ENCODE measurements around the gene GPC2.
"Not testable (repeated sequence)": the region's sequence is repeated elsewhere in the genome, so short reads cannot be mapped to it uniquely, and the experiment has no call there.

The GPC2 gene

DNA sequence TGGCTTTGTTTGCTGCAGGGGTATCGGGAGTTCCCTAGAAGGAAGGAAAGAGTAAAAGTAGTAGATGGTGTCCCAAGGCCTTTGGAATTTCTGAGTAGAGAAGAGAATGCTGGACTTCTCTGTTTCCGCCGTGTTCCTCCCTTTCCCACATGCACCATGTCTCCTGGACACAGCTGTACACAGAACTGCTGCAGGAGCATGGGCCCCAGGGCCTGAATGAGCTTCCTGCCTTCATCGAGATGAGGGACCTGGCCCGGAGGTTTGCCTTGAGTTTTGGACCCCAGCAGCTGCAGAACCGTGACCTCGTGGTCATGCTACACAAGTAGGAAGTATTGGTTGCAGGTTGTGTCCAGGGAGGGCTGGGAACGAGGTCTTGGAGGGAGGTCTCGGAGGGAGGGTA lies 27.3 kb upstream of the GPC2 start:
- DNase-seq (ENCODE audit: extremely low read depth in 1 of 2, low read depth in 1 of 2), result no peak

DNA sequence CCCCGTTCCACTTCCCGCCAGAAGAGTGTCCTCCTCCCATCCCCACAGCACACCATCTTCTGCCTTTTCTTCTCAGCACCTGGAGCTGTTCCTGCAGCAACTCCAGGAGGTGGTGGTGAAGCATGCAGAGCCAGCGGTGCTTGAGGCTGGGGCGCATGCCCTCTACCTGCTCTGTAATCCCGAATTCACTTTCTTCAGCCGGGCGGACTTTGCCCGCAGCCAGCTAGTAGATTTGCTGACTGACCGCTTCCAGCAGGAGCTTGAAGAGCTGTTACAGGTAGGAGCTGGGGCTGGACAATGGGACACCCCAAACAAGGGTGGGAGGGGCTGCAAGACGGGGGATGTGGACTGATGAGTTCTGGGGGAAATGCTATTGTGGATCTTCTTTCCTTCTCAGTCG lies 23.5 kb upstream of the GPC2 start:
- DNase-seq (ENCODE audit: extremely low read depth in 1 of 2, low read depth in 1 of 2), result no peak

DNA sequence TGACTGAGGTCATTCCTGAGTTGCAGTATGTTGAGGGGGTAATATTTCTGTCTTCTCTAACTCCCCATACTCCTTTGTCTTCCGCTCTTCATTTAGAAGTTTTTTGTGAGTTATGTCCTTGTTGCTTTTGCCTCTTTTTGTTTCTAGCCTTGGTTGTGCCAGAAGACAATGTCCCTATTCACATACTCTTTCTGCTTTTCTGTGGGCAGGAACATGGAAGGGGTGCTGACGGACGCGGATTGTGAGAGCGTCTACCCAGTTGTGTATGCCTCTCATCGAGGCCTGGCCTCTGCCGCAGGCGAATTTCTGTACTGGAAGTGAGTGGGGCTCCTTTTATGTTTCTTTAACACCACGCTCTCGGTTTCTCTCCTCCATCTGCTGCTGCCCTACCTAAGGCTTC lies 21.1 kb upstream of the GPC2 start:
- no peak for DNase-seq (ENCODE audit: extremely low read depth in 1 of 2, low read depth in 1 of 2)

DNA sequence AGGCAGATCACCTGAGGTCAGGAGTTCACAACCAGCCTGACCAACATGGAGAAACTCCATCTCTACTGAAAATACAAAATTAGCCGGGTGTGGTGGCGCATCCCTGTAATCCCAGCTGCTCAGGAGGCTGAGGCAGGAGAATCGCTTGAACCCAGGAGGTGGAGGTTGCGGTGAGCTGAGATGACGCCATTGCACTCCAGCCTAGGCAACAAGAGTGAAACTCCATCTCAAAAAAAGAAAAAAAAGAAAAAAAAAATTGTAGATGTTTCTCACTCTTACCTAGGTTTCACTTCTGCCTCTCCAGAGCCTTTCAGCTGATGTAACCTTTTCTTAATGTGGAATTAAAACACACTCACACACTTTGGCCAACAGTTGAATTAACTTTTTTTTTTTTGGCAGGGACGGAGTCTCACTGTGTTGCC lies 18.7 kb upstream of the GPC2 start:
- not testable (repeated sequence) for DNase-seq (ENCODE audit: extremely low read depth in 1 of 2, low read depth in 1 of 2)

DNA sequence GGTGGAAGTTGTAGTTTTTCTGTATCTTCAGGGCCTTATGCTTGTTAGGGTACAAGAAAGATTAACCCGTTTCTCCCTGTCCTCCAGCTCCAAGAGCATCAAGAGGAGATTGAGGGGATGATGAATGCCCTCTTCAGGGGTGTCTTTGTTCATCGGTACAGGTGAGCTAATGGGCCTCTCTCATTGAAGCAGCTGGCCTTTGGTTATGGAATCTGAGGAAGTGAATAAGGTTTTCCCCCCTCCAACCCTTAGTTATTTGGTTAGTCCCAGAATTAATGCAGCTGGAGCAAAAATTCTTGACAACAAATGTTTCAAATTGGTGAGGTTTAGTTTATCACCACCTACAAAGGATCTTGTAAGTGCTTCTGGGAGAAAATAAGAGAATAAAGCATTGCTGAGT lies 18.0 kb upstream of the GPC2 start:
- DNase-seq (ENCODE audit: extremely low read depth in 1 of 2, low read depth in 1 of 2), result no peak

DNA sequence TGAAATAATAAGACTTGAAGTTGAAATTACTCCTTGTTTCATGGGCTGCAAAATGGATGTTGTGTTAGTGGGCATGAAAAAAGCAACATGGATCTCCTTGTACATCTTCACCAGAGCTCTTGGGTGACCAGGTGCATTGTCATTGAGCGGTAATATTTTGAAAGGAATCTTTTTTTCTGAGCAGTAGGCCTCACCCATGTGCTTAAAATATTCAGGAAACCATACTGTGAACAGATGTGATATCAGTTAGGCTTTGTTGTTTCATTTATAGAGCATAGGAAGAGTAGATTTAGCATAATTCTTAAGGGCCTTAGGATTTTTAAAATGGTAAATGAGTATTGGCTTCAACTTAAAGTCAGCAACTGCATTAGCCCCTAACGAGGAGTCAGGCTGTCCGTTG lies 15.8 kb upstream of the GPC2 start:
- DNase-seq (ENCODE audit: extremely low read depth in 1 of 2, low read depth in 1 of 2), result no peak

DNA sequence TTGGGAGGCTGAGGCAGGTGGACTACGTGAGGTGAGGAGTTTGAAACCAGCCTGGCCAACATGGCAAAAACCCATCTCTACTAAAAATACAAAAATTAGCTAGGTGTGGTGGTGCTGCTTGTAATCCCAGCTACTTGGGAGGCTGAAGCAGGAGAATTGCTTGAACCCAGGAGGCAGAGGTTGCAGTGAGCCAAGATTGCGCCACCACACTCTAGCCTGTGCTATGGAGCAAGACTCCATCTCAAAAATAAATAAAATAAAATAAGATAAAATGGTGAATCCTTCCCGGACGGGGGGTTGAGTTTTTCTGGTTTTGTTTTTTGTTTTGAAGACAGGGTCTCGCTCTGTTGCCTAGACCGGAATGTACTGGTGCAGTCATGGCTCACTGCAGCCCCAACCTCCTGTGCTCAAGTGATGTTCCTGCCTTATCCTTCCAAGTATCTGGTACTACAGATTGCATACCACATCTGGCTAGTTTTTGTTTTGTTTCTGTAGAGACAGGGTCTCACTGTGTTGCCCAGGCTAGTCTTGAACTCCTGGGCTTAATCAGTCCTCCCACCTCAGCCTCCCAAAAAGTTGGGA lies 15.2 kb upstream of the GPC2 start:
- DNase-seq (ENCODE audit: extremely low read depth in 1 of 2, low read depth in 1 of 2), result not testable (repeated sequence)

DNA sequence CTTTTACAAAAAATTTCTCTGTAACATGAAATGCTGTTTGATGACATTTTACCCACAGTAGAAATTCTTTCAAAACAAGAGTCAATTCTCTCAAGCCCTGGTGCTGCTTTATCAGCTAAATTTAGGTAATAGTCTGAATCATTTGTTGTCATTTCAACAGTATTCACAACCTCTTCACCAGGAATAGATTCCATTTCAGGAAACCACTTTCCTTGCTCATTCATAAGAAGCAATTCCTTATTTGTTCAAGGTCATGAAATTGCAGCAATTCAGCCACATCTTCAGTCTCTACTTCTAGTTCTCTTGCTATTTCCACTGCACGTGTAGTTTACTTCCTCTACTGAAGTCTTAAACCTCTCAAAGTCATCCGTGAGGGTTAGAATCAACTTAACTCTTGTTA lies 14.6 kb upstream of the GPC2 start:
- no peak for DNase-seq (ENCODE audit: extremely low read depth in 1 of 2, low read depth in 1 of 2)

DNA sequence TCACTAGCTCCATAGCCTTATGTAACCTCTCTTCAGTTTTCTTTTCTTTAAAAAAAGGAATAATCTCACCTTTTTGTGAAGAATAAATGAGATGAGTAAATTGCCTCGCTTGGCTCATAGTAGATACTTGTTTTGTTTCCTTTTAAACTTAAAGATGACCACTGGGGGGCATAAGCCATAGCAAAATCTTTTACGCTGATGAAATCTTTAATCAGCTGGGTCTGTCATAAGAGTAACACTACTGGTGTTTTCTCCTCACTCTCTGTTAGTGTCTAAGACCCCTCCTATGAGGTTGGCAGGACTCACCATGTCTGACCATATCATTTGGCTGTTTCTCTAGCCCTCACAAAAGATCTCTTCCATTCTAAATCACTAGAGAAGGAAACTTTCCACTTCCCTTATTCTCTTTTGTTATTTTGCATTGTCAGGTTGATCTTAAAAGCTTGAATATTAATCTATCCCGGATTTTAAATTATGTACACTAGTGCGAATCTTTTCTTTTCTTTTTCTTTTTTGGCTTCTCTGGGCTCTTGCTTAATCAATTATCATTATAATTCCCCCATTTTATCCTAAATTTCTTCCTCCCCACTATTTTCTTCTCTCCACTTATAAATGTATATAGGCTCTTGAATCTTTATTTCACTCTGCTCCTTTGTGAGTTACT lies 13.0 kb upstream of the GPC2 start:
- no peak for DNase-seq (ENCODE audit: extremely low read depth in 1 of 2, low read depth in 1 of 2)

DNA sequence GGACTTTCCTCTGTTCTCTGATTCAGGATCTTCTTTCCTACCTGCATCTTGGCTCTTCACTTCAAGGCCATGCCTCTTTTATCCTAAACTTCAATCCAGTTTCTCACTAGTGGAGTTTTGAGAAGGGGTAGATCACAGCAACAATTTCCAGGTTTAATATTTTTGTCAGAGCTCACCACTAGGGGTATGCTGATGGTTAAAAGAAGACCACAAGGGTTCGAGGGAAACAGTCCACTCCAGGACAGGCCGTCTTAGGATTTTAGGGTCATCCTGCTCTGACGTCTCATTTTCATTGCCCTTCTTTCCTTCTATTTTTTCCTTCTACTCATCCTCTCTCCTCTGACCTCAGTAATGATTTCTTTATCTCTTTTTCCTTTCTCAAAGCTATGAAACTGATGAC lies 11.9 kb upstream of the GPC2 start:
- no peak for DNase-seq (ENCODE audit: extremely low read depth in 1 of 2, low read depth in 1 of 2)

DNA sequence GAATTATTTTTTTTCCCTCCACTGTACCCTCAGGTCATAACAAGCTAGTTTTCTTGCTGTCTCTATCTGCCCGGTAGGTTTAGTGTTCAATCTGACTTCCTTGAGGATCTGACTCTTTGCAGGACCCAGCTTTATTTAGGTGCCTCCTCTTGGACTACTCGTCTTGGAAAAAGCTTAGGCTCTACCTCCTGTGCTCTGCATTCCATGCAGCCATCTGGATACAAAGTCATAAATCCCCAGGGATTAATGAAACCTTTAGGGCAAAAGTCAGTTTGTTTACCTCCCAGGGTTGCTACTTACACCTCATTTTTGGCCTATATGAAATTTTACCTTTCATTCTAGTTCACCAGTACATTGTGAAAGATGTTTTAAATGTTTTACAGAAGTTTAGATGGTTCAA lies 8.5 kb upstream of the GPC2 start:
- no peak for DNase-seq (ENCODE audit: extremely low read depth in 1 of 2, low read depth in 1 of 2)

DNA sequence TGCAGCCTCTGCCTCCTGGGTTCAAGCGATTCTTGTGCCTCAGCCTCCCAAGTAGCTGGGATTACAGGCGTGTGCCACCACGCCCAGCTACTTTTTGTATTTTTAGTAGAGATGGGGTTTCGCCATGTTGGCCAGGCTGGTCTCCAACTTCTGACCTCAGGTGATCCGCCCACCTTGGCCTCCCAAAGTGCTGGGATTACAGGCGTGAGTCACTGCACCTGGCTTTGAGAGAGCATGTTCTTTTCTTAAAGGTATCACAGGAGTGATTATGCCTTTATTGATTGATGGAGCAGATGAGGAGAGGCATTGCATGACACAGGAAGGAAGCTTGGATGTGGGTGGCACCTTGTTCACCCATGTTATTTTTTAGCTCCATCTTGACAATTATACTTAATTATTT lies 5.9 kb upstream of the GPC2 start:
- DNase-seq (ENCODE audit: extremely low read depth in 1 of 2, low read depth in 1 of 2), result not testable (repeated sequence)

DNA sequence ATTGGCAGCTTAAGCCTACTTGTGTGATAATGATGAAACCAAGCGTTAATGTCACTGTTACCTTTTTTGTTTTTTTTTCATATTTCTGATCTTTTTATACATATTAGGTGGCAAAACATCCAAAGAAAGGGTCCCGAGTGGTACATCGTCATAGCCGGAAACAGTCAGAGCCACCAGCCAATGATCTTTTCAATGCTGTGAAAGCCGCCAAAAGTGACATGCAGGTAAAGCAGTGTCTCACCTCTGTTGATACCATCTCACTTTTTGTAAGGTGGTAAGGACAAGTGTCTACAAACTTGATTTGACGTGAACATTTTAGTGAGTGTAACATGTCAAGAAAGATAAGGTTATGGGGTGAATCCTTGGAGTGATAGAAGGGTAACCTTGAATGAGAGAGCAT lies 5.4 kb upstream of the GPC2 start:
- not testable (repeated sequence) for DNase-seq (ENCODE audit: extremely low read depth in 1 of 2, low read depth in 1 of 2)

DNA sequence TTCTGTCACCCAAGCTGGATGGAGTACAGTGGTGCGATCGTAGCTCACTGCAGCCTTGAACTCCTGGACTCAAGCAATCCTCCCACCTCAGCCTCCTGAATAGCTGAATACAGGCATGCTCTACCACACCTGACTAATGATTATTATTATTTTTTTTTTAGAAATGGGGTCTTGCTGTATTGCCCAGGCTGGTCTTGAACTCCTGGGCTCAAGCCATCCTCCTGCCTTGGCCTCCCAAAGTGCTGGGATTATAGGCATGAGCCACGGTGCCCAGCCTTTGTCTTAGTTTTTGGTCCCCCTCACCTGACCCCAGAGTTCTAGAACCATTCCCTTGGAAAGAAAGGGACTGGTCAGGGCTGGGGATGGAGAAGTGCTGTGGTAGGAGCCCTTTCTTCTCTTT lies 2.9 kb upstream of the GPC2 start:
- not testable (repeated sequence) for DNase-seq (ENCODE audit: extremely low read depth in 1 of 2, low read depth in 1 of 2)

DNA sequence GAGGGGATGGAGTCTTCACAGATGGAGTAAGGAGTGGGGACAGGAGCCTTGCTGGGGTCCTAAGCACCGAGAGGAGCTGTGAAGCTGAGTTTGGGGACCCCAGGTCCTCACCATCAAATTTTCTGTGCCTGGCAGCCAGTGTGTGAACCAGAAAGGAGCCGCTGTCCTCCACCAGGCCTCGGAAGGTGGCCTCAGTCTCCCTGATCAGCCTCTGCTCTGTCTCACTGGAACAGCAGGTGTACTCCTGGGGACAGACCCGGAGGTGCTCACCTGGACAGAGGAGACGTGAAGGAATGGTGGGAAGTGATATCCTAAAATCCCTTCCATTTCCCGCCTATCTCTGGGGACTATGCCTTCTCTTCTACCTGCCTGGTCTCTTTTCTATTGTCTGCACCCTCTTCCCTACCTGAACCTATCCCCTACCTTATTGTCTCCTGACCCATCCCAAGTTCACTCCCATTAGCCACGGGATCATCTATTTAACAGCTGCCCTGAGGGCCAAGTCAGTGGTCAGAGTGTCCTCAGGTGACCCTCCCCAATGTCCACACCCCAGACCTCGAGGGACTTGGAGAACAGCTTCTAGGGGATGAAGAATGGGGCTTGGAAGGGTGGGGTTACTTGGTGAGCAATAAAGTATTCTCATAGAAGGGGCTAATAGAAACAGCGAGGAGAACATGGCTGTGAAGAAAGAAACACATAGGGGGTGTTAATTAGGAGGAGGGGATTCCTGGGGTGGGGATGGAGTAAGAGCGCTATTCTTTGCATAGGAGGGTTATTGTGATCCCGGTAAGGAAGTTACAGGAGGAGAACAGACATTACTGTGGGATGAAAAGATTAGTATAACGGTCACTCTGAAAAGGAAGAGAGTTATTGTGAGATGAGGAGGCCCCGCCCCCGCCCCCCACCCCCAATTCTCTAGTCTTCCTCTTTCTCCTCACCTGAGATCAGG lies 811 bp downstream of the GPC2 start:
- DNase-seq (ENCODE audit: extremely low read depth in 1 of 2, low read depth in 1 of 2), result no peak

DNA sequence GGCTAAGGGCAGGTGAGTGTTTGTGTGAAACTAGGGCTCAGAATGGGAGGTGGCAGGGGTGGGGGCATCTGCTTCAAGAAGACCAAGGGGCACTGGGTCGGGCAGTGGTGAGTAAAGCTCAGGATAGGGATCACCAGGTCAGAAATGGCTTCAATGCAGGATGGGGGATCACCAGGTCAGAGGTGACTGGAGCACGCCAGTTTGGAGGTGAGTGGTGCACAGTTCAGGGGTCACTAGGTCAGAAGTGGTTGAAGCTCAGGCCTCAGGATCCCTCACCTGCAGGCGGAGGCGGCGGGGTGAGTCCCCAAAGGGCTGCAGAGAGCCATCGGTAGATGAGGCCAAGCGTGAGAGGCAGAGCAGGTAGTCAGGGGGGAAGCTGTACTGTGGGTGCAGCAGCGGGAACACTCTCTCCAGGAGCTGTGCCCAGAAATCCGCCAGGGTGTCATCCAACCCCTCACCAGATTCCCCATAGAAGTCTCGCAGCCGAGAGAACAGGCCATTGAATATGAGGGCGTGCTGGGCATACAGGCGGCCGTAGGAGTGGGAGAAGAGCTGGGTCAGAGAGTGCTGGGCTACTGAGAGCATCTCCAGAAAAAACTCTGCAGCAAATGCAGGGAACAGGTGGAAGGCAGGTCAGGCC lies 1.8 kb downstream of the GPC2 start:
- DNase-seq (ENCODE audit: extremely low read depth in 1 of 2, low read depth in 1 of 2), result no peak

DNA sequence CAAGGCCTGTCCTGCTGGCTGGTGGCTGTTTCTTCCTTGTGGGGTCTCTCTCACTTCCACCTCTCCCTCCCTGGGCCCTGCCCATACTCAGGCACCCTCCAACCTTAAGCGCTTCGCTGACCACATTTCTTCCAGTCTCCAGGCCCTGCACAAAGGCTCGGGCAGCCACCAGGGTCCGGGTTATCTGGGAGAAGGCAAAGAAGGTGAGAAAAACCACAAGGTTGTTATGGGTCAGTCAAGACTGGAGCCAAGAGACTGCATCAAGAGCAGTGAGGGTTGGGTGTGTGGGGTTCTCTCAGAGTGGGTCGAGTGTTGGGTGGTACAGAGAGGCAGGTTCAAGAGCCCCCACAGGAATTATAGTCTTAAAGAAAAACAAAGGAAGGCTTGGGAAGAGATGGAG lies 2.6 kb downstream of the GPC2 start:
- DNase-seq (ENCODE audit: extremely low read depth in 1 of 2, low read depth in 1 of 2), result no peak

DNA sequence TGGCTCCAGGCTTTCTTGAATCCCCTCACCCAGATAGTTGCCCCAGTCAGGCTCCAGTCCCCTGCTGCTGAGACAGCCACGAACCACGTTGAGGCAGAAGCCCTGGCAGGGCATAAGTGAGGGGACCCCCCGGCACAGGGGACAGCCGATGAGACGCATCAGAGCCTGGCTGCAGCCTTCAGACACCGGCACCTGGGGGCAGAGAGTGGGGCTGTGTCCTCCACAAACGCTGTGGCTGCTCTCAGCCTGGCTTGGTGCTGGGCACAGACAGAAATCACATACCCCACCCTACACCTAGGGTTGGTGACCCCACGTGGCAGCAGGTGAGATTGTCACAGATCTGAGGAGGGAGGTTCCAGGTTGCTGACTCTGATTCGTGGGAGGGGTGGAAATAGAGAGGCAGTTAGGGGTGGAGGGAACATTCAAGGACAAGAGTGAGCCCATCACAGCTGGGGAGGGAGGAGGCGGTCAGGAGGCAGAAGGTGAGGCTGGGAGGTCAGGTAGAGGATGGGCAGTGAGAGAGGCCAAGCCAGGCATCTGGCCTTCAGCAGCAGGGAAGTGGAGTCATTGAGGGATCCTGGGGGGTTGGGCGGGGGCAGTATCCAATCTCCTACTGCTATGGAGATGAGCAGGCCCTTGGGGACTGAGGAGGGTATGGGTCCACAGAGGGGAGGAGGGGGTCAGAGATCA lies 3.2 kb downstream of the GPC2 start:
- DNase-seq (ENCODE audit: extremely low read depth in 1 of 2, low read depth in 1 of 2), result no peak

DNA sequence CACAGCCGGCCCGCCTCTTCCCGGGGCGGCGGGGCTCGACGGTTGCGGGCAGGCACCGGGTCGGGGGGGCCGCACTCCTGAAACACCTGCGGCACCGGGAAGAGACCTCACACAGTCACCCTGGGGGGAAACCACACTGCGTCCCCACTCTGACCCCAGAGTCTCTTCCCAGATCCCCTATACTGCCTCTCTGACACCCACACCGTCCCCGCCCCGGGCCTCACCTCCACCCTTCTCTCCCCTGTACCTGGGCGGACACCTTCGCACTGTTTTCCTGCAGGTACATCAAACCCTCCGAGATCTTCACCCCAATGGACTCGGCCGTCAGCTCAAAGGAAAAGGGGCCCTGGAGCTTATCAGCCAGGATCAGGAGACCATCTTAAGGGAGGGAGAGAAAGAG lies 5.3 kb downstream of the GPC2 start:
- DNase-seq (ENCODE audit: extremely low read depth in 1 of 2, low read depth in 1 of 2), result no peak

DNA sequence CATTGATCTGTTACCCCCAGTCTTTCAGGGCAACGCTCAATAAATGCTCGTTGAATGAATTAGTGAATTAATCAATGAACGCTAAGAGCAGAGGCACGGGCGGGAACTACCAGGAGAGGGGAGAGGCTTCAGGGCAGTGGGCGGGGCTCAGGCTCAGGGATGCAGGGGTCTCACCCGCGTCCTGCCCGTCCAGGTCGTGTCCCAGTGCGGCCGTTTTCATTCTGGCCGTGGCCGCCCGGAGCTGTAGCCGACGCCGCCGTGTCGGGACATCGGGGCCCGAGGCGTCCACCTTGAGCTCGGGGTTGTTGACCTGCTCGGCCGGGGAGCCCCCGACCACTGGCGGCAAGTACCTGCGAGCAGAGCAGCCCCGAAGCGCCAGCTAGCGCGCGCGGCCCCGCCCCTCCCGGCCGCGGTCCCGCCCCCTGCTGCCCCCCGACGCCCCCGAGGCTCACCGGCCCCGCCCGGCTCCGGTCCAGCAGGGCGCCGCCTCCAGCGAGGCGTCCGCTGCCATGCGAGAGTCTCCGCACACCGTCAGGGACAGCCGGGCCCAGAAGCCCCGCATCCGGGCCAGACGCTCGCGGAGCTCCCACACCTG lies 6.0 kb downstream of the GPC2 start:
- DNase-seq (ENCODE audit: extremely low read depth in 1 of 2, low read depth in 1 of 2), result no peak
